ENCODE measurements around the gene SCAMP4.

GRCh38 chr19:1866693-1867348 lies 38.4 kb upstream of the SCAMP4 start:
- no peak for TF ChIP-seq GATA3 (IDR thresholded peaks at IDR 0.05; ENCODE audit: low read depth, low read length)
- TF ChIP-seq GATA2 (IDR thresholded peaks at IDR 0.05; ENCODE audit: low read depth, low read length), result no peak

Data from SH-SY5Y (cell line).